ENCODE data around the gene PLA2G4E. TPM values are rescaled to one million over a fixed set of nuclear protein-coding genes. Genes with fewer than 3 reads are reported as not detected.

Gene PLA2G4E
- total RNA-seq, 2 experiments from 2014 or later: not detected

- H3K27ac ChIP-seq (ENCODE audit: low read depth in 1 of 2, low read length in 2 of 2): no peak overlapping the region
- no peaks in the 10 kb centered on the region for H3K4me1 ChIP-seq (ENCODE audit: insufficient read depth, low read length)
- no peaks in the 10 kb centered on the region for H3K36me3 ChIP-seq (ENCODE audit: insufficient read depth, low read length)
- Mint-ChIP-seq H3K27ac (no peak overlapping the region), H3K27me3 (peaks cover 2% of the 10 kb centered on the region), H3K4me1 (ENCODE audit: low read depth) (no peaks in the 10 kb centered on the region), H3K9me3 (no peaks in the 10 kb centered on the region), H3K36me3 (ENCODE audit: low read depth) (no peaks in the 10 kb centered on the region), H3K4me3 (no peak overlapping the region)
- no peaks in the 10 kb centered on the region for H3K27me3 ChIP-seq (ENCODE audit: control insufficient read depth in 1 of 2, insufficient read depth in 2 of 2, low read length in 2 of 2)
- no peak for TF ChIP-seq CTCF (IDR thresholded peaks at IDR 0.05)
- CTCF ChIA-PET: no interaction called here
- POLR2A ChIA-PET: no interaction called here
- H3K9me3 ChIP-seq (ENCODE audit: control insufficient read depth in 1 of 2, insufficient read depth in 1 of 2, low read length in 2 of 2): no peaks in the 10 kb centered on the region
- no peak overlapping the region for H3K4me3 ChIP-seq (ENCODE audit: low read length)
- intact Hi-C loops (cut with DNase I, micrococcal nuclease): no loop called here
- DNase-seq: no peak
- ATAC-seq (ENCODE audit: poor library complexity): no peak
Measured at GRCh38 chr15:41980654-41981323, 40.1 kb downstream of the PLA2G4E start.

- Histone ChIP-seq H3K9me3 (ENCODE audit: control insufficient read depth in 1 of 2, insufficient read depth in 1 of 2, low read length in 2 of 2) (no peaks in the 10 kb centered on the region), H3K4me1 (ENCODE audit: insufficient read depth, low read length) (no peaks in the 10 kb centered on the region), H3K27me3 (ENCODE audit: control insufficient read depth in 1 of 2, insufficient read depth in 2 of 2, low read length in 2 of 2) (peaks cover 0 to 1% of the 10 kb centered on the region in 2 experiments), H3K4me3 (ENCODE audit: low read length) (no peak overlapping the region), H3K27ac (ENCODE audit: low read depth in 1 of 2, low read length in 2 of 2) (no peak overlapping the region), H3K36me3 (ENCODE audit: insufficient read depth, low read length) (no peaks in the 10 kb centered on the region)
- intact Hi-C loops (cut with DNase I, micrococcal nuclease): loop anchor here (10.0 kb wide), 2 partner anchors 425 to 645 kb away; partner anchors contain the start of genes NUSAP1 (in 1 of the 2), OIP5 (in 1 of the 2) and TYRO3 (in 1 of the 2)
- CTCF ChIA-PET: no interaction called here
- Mint-ChIP-seq H3K4me1 (ENCODE audit: low read depth) (no peaks in the 10 kb centered on the region), H3K27ac (no peak overlapping the region), H3K36me3 (ENCODE audit: low read depth) (no peaks in the 10 kb centered on the region), H3K9me3 (no peaks in the 10 kb centered on the region), H3K4me3 (no peak overlapping the region), H3K27me3 (peaks cover 8% of the 10 kb centered on the region)
- TF ChIP-seq CTCF (IDR thresholded peaks at IDR 0.05): no peak
- DNase-seq (no peak), ATAC-seq (ENCODE audit: poor library complexity) (no peak)
- POLR2A ChIA-PET: no interaction called here
Measured at GRCh38 chr15:41979493-41980266, 41.2 kb downstream of the PLA2G4E start.

- Mint-ChIP-seq H3K4me1 (ENCODE audit: low read depth) (no peaks in the 10 kb centered on the region), H3K9me3 (no peaks in the 10 kb centered on the region), H3K36me3 (ENCODE audit: low read depth) (no peaks in the 10 kb centered on the region), H3K27me3 (peaks cover 18% of the 10 kb centered on the region), H3K27ac (no peak overlapping the region), H3K4me3 (no peak overlapping the region)
- ATAC-seq (ENCODE audit: poor library complexity) (no peak), DNase-seq (no peak)
- ChIA-PET CTCF (no interaction called here), POLR2A (no interaction called here)
- H3K4me1 ChIP-seq (ENCODE audit: insufficient read depth, low read length): no peaks in the 10 kb centered on the region
- no peak overlapping the region for H3K4me3 ChIP-seq (ENCODE audit: low read length)
- H3K36me3 ChIP-seq (ENCODE audit: insufficient read depth, low read length): no peaks in the 10 kb centered on the region
- peaks cover 0 to 5% of the 10 kb centered on the region in 2 experiments for H3K27me3 ChIP-seq (ENCODE audit: control insufficient read depth in 1 of 2, insufficient read depth in 2 of 2, low read length in 2 of 2)
- H3K27ac ChIP-seq (ENCODE audit: low read depth in 1 of 2, low read length in 2 of 2): no peak overlapping the region
- no peaks in the 10 kb centered on the region for H3K9me3 ChIP-seq (ENCODE audit: control insufficient read depth in 1 of 2, insufficient read depth in 1 of 2, low read length in 2 of 2)
- TF ChIP-seq CTCF (IDR thresholded peaks at IDR 0.05): no peak
- intact Hi-C loops (cut with DNase I, micrococcal nuclease): loop anchor here (10.0 kb wide), 2 partner anchors 424 to 644 kb away; partner anchors contain the start of genes NUSAP1 (in 1 of the 2), OIP5 (in 1 of the 2) and TYRO3 (in 1 of the 2)
Measured at GRCh38 chr15:41978534-41978933, 42.3 kb downstream of the PLA2G4E start.

Data from CD4-positive, alpha-beta T cell (primary cell).